ENCODE results near the gene OR3A1.
"Not testable (repeated sequence)": the region's sequence is repeated elsewhere in the genome, so short reads cannot be mapped to it uniquely, and the experiment has no call there.

The OR3A1 gene, protein sequence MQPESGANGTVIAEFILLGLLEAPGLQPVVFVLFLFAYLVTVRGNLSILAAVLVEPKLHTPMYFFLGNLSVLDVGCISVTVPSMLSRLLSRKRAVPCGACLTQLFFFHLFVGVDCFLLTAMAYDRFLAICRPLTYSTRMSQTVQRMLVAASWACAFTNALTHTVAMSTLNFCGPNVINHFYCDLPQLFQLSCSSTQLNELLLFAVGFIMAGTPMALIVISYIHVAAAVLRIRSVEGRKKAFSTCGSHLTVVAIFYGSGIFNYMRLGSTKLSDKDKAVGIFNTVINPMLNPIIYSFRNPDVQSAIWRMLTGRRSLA

DNA sequence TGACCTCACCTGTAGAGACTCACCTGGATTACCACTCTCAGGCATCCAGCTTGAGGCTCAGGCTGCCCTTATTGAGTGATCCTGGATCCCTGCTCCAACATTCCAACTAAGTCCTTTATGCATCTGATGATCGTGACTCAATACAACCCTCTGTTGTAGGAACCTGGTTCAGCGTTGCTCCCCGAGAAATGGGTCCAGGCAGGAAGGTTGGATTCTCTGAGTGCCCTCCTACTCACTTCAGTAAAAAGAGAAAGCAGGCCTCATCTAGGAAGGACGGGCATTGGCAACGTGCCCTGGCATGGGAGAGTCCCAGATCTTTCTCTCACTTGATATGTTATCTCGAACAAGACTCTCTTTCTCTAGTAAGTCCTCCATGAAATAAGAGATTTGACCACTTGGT lies at the start of gene OR3A1:
Gene OR3A1, minus strand, starts transcription at position 101 of the 400 bp plus-strand sequence. CDS start 5,778 bp downstream, outside the sequence.
- H3K9me3 Mint-ChIP-seq, result peaks cover 3% of the 10 kb centered on the region
- H3K4me3 Mint-ChIP-seq, result no peak within 1 kb of the TSS
- H3K27me3 Mint-ChIP-seq, result no peaks in the 10 kb centered on the region
- ATAC-seq (ENCODE audit: low read depth) (no peak), DNase-seq (ENCODE audit: low spot score in 2 of 2) (no peak)
- H3K36me3 Mint-ChIP-seq, result no peaks in the 10 kb centered on the region
- no peak within 1 kb of the TSS for H3K27ac Mint-ChIP-seq
- no peaks in the 10 kb centered on the region for H3K4me1 Mint-ChIP-seq

DNA sequence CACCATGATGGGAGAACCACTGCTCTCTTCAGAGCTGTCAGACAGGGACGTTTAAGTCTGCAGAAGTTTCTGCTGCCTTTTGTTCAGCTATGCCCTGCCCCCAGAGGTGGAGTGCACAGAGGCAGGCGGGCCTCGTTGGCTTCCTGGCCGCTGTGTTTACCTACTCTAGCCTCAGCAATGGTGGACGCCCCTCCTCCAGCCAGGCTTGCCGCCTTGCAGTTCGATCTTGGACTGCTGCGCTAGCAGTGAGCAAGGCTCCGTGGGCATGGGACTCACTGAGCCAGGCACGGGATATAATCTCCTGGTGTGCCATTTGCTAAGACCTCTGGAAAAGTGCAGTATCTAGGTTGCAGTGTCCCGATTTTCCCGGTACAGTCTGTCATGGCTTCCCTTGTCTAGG lies 44.6 kb upstream of the OR3A1 start:
- not testable (repeated sequence) for ATAC-seq (ENCODE audit: low read depth); H3K4me1 Mint-ChIP-seq; H3K4me3 Mint-ChIP-seq; DNase-seq (ENCODE audit: low spot score in 2 of 2); H3K36me3 Mint-ChIP-seq; H3K27ac Mint-ChIP-seq
- peaks cover 13% of the 10 kb centered on the region for H3K9me3 Mint-ChIP-seq
- H3K27me3 Mint-ChIP-seq, result peaks cover 19% of the 10 kb centered on the region

DNA sequence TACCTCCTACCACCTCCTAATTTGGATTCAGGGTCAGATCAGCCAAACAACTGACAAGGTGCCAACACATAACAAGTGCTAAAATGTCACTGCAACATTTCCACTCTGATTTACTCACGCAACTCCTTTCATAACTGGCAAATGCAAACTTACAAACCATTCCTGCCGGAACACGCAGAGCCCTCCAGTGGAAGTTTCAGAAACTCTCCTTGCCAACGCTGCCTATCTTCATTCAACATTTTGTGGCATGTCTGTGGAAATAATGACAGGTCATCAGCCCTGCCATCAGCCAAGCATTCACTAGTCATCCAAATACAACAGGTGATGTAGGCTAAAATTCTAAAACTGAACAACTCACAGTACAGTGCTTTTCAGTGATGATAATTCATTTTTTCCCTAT lies 37.7 kb upstream of the OR3A1 start:
- Mint-ChIP-seq H3K4me3 (no peak overlapping the region), H3K27me3 (peaks cover 11% of the 10 kb centered on the region), H3K36me3 (peaks cover 11% of the 10 kb centered on the region), H3K4me1 (peaks cover 8% of the 10 kb centered on the region), H3K27ac (no peak overlapping the region), H3K9me3 (peaks cover 11% of the 10 kb centered on the region)
- DNase-seq (ENCODE audit: low spot score in 2 of 2) (no peak), ATAC-seq (ENCODE audit: low read depth) (no peak)

DNA sequence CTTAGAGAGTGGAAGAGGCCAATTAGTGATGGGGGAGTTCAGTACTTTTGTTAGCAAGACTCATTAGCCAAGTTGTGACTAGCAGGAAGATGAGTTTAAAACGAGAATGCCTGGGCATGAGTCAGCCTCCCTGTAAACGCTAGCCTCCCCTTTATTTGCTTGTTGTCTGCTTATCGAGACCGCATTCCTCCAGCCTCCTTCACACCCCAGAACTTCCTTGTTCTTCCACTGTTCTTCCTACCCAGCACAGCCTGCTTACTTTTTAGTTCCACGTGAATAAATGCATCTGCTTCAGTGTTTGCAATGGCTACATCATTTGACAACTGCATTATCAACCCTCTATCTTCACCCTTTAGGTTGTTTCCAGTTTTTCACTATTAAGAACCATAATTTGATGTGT lies 20.2 kb upstream of the OR3A1 start:
- DNase-seq (ENCODE audit: low spot score in 2 of 2) (no peak), ATAC-seq (ENCODE audit: low read depth) (no peak)
- H3K4me1 Mint-ChIP-seq, result peaks cover 3% of the 10 kb centered on the region
- H3K27ac Mint-ChIP-seq, result peak overlapping the region; percentile 9
- H3K4me3 Mint-ChIP-seq, result no peak overlapping the region
- no peaks in the 10 kb centered on the region for H3K27me3 Mint-ChIP-seq
- no peaks in the 10 kb centered on the region for H3K36me3 Mint-ChIP-seq
- H3K9me3 Mint-ChIP-seq, result no peaks in the 10 kb centered on the region

DNA sequence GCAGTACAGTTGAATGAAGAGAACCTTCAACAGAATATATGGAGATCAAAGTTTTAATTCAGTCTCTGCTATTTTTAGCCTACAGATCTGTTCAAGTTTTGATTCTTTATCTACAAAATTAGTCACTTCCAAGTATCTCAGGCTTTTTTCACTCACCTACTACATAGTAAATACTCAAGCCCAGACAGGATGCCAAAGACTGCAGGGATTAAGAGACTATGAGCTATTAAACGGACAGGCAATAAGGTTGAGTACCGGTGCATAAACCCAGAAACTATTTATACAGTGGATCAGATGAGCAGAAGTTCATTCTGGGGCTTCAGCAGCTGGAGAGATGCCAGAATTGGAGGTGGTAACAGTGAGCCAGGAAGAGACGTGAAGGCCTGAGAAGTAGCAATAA lies 18.7 kb upstream of the OR3A1 start:
- Mint-ChIP-seq H3K27me3 (peaks cover 1% of the 10 kb centered on the region), H3K9me3 (no peaks in the 10 kb centered on the region), H3K27ac (peak overlapping the region; percentile 13), H3K4me1 (peaks cover 3% of the 10 kb centered on the region), H3K4me3 (no peak overlapping the region), H3K36me3 (no peaks in the 10 kb centered on the region)
- DNase-seq (ENCODE audit: low spot score in 2 of 2) (no peak), ATAC-seq (ENCODE audit: low read depth) (no peak)

DNA sequence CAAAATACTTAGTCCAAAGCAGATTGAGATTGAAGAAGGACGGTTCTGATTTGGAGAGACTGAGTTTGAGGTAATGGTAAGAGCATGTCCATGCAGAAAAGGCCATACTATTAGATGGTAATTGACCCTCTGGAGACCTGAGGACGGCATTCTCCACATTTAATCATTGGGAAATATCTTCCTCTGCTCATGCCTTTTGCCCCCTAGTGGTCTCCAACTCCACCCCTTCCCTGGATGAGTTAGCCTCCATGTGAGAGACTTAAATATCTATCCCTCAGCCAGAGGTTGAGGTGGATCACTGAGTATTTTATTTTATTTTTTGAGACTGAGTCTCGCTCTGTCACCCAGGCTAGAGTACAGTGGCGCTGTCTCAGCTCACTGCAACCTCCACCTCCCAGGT lies 10.4 kb upstream of the OR3A1 start:
- no peak for DNase-seq (ENCODE audit: low spot score in 2 of 2)
- no peak overlapping the region for H3K4me3 Mint-ChIP-seq
- H3K27ac Mint-ChIP-seq, result no peak overlapping the region
- H3K4me1 Mint-ChIP-seq, result no peaks in the 10 kb centered on the region
- ATAC-seq (ENCODE audit: low read depth), result no peak
- no peaks in the 10 kb centered on the region for H3K36me3 Mint-ChIP-seq
- peaks cover 7% of the 10 kb centered on the region for H3K27me3 Mint-ChIP-seq
- no peaks in the 10 kb centered on the region for H3K9me3 Mint-ChIP-seq

DNA sequence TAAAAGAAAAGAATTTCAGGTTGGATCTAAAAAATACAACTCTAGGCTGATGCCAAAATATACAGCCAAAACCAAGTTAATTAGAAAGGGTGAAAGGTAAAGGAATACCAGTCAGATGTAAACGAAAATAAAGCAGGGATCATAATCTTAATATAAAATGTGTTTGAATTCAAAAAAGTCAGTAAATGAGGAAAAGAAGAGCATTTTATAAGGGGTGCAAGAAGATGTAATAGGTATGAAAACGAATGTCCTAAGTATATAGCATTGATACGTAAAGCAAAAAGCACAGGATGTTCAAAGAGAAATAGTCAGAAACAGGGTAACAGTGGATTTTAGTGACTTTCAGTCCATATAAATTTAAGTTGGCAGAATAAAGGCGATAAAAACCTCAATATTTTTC lies 2.5 kb downstream of the OR3A1 start:
- no peak overlapping the region for H3K4me3 Mint-ChIP-seq

DNA sequence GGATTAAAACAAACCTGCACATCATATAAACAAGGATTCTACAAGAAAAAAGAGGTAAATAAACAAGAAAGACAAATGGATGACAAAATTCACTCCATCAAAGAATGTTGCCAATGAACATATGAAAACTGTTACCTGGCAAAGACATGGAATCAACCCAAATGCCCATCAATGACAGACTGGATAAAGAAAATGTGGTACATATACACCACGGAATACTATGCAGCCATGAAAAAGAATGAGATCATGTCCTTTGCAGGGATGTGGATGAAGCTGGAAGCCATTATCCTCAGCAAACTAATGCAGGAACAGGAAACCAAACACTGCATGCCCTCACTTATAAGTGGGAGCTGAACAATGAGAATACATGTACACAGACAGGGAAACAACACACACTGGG lies 4.6 kb downstream of the OR3A1 start:
- H3K4me1 Mint-ChIP-seq; H3K36me3 Mint-ChIP-seq; H3K27ac Mint-ChIP-seq; H3K4me3 Mint-ChIP-seq; DNase-seq (ENCODE audit: low spot score in 2 of 2); H3K27me3 Mint-ChIP-seq; ATAC-seq (ENCODE audit: low read depth); H3K9me3 Mint-ChIP-seq: not testable (repeated sequence)

More for the DNA sequence above, 2.5 kb downstream of the OR3A1 start:
- Mint-ChIP-seq H3K27ac (no peak overlapping the region), H3K27me3 (peaks cover 4% of the 10 kb centered on the region), H3K9me3 (peaks cover 3% of the 10 kb centered on the region), H3K36me3 (peaks cover 2% of the 10 kb centered on the region), H3K4me1 (no peaks in the 10 kb centered on the region)
- no peak for DNase-seq (ENCODE audit: low spot score in 2 of 2)
- no peak for ATAC-seq (ENCODE audit: low read depth)

DNA sequence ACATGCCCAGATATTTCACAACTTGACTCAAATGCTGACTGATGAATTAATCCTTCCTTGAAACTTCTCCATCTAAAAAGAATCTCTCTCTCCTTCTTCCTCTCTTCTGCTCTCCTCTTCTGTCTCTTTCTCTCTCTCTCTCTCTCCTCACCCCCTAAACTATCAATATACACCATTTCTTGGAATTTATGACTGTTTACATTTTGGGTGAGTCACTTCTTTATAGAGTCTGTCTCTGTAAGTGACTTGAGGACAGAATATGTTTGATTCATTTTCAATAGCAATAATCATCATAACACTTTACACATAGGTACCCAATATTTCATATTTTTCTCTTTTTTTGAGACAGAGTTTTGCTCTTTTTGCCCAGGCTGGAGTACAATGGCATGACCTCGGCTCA lies 15.3 kb downstream of the OR3A1 start:
- no peaks in the 10 kb centered on the region for H3K9me3 Mint-ChIP-seq
- H3K4me3 Mint-ChIP-seq, result no peak overlapping the region
- no peaks in the 10 kb centered on the region for H3K4me1 Mint-ChIP-seq
- DNase-seq (ENCODE audit: low spot score in 2 of 2), result no peak
- no peak for ATAC-seq (ENCODE audit: low read depth)
- peaks cover 4% of the 10 kb centered on the region for H3K27me3 Mint-ChIP-seq
- no peak overlapping the region for H3K27ac Mint-ChIP-seq
- peaks cover 4% of the 10 kb centered on the region for H3K36me3 Mint-ChIP-seq

DNA sequence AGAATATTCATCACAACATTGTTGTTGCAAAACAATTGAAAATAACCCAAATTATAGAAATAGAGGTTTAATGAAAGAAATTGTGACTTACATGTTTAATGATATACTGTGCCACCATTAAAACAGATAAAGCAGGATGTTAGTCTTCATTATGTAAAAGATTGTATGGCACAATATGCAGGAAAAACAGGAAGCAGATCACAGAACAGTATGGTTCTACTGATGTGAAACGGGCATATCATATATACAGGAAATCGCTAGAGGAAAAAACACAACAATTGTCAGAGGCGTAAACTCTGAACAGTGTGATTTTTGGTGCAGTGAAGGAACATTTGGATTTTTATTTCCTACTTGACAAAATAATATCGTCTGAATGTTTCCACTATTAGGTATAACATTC lies 22.0 kb downstream of the OR3A1 start:
- peaks cover 4% of the 10 kb centered on the region for H3K27me3 Mint-ChIP-seq
- H3K27ac Mint-ChIP-seq, result no peak overlapping the region
- H3K9me3 Mint-ChIP-seq, result peaks cover 9% of the 10 kb centered on the region
- peaks cover 4% of the 10 kb centered on the region for H3K36me3 Mint-ChIP-seq
- ATAC-seq (ENCODE audit: low read depth), result no peak
- H3K4me1 Mint-ChIP-seq, result peaks cover 2% of the 10 kb centered on the region
- H3K4me3 Mint-ChIP-seq, result no peak overlapping the region
- no peak for DNase-seq (ENCODE audit: low spot score in 2 of 2)

DNA sequence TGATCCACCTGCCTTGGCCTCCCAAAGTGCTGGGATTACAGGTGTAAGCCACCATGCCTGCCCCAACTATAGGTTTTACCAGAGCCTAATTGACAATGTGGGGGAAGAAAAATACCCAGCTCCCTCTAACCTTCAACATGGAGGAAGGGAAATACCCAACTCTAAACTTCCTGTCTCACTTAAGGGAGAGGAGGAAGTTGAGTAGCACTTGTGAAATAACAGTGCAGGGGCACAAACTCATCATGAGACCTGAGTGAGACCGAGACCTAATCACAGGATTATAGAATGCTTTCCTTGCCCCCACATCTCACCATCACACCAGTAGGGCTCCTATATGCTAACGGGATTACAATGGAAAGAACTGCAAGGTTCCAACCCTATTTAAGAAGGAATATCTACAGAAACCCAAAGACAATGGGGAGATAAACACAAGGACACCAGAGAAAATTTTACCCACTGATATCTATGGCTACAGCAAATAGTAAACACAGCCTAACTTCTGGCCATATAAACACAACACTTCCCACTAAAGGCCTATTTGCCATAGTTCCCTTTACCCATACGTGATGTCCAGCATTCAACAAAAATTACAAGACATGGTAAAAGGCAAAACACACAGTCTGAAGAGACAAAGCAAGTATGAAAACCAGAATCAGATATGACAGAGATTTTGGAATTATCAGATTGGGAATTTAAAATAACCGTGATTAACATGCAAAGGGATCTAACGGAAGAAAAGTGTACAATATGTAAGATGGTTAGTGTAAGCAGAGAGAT lies 26.9 kb downstream of the OR3A1 start:
- ATAC-seq (ENCODE audit: low read depth) (peak; percentile 53), DNase-seq (ENCODE audit: low spot score in 2 of 2) (no peak)
- peaks cover 9% of the 10 kb centered on the region for H3K36me3 Mint-ChIP-seq
- peaks cover 6% of the 10 kb centered on the region for H3K4me1 Mint-ChIP-seq
- no peak overlapping the region for H3K27ac Mint-ChIP-seq
- H3K27me3 Mint-ChIP-seq, result peaks cover 6% of the 10 kb centered on the region
- no peak overlapping the region for H3K4me3 Mint-ChIP-seq
- peaks cover 9% of the 10 kb centered on the region for H3K9me3 Mint-ChIP-seq

DNA sequence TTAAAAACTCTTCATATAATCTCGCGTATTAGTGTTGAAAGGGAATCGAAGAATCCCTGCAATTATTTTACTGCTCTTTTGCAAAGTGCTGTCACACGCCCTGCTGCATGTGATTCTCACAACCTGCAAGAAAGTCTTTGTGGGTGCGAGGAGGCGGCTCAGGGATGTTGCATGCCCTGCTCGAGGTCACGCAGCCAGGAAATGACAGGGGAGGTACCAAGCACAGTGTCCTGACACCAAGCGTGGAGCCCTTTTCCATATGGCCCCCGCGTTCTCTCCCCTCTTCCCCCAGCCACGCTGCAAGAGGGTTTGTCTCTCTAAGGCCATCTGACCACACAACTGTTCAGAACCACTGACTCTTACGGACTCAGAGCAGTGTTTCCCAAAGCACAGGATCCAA lies 37.6 kb downstream of the OR3A1 start:
- ATAC-seq (ENCODE audit: low read depth), result no peak
- Mint-ChIP-seq H3K4me1 (peaks cover 4% of the 10 kb centered on the region), H3K36me3 (no peaks in the 10 kb centered on the region), H3K27me3 (peaks cover 6% of the 10 kb centered on the region), H3K9me3 (peaks cover 7% of the 10 kb centered on the region), H3K4me3 (no peak overlapping the region), H3K27ac (peak overlapping the region; percentile 4)
- DNase-seq (ENCODE audit: low spot score in 2 of 2), result no peak

DNA sequence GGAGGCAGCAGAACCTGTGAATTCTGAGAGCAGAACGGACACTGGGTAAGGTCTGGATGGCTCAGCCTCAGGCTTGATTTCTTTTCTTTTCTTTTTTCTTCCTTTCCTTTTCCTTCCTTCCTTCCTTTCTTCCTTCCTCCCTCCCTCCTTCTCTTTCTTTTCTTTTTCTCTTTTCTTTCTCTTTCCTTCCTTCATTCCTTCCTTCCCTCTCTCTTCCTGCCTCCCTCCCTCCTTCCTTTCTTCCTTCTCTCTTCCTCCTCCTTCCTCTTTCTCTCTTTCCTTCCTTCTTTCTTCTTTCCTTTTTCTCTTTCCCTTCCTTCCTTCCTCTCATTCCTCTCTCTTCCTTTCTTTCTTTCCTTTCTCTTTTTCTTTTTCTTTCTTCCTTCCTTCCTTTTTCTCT lies 38.0 kb downstream of the OR3A1 start:
- H3K27ac Mint-ChIP-seq, result peak overlapping the region; percentile 4
- H3K4me1 Mint-ChIP-seq, result peaks cover 4% of the 10 kb centered on the region
- ATAC-seq (ENCODE audit: low read depth), result no peak
- no peaks in the 10 kb centered on the region for H3K36me3 Mint-ChIP-seq
- no peak overlapping the region for H3K4me3 Mint-ChIP-seq
- peaks cover 6% of the 10 kb centered on the region for H3K27me3 Mint-ChIP-seq
- no peak for DNase-seq (ENCODE audit: low spot score in 2 of 2)
- peaks cover 7% of the 10 kb centered on the region for H3K9me3 Mint-ChIP-seq

DNA sequence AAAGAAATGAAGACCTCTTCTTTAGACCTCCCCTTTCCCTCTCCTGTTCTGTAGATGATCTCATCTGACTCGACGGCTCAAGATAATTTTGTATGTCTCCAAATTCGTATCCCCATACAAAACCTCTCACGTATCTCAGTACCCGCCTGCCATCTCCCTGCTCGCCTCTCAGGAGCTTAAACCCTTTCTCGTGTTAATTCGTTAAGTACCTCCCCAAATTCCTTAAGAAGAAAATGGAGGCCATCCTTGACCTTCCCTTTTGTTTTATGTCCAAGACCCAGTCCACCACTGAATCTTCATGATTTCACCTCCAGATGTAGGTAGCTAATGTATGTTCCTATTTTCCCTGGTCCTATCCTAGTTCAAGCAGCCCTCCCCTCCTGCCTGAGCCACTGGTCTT lies 41.6 kb downstream of the OR3A1 start:
- DNase-seq (ENCODE audit: low spot score in 2 of 2) (no peak), ATAC-seq (ENCODE audit: low read depth) (no peak)
- Mint-ChIP-seq H3K27me3 (peaks cover 3% of the 10 kb centered on the region), H3K9me3 (peaks cover 7% of the 10 kb centered on the region), H3K36me3 (no peaks in the 10 kb centered on the region), H3K27ac (no peak overlapping the region), H3K4me3 (no peak overlapping the region), H3K4me1 (peaks cover 4% of the 10 kb centered on the region)
